ENCODE results near the gene DND1. TPM values are rescaled to one million over a fixed set of nuclear protein-coding genes. Genes with fewer than 3 reads are reported as not detected.
"Not testable (repeated sequence)": the region's sequence is repeated elsewhere in the genome, so short reads cannot be mapped to it uniquely, and the experiment has no call there.

Gene DND1
- total RNA-seq, 1 donor from 2014 or later, result 1.7 TPM

DNA sequence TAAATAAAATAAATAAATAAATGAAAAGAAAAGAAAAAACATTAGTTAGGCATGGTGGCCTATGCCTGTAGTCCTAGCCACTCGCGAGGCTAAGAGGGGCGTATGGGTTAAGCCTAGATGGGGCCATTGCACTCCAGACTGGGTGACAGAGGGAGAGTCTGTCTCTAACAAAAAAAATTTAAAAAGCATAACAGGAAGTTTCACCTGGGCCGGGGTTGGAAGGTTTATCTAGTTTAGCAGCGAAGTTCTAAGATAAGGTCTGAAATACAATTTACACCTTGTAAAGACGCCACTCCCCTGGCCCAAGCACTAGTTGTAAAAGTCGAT, 44.9 kb upstream of the DND1 start:
- peak overlapping the region; percentile 42 for H3K9ac ChIP-seq (ENCODE audit: low read length)

DNA sequence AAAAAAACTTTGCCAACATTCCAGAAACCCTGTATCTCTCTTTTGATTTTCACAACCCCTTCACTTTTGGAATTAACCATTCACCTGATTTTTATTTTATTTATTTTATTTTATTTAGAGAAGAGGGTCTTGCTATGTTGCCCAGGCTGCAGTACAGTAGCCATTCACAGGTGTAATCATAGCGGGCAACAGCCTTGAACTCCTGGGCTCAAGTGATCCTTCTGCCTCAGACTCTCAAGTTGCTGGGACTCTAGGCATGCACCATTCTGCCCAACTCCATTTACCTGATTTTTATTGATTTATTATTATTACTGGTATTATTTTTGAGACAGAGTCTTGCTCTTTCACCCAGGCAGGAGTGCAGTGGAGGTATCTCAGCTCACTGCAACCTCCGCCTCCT, 42.9 kb upstream of the DND1 start:
- H3K27ac Mint-ChIP-seq (ENCODE audit: unreplicated experiment); H3K4me3 Mint-ChIP-seq (ENCODE audit: unreplicated experiment); H3K9ac ChIP-seq (ENCODE audit: low read length); H3K27me3 ChIP-seq (ENCODE audit: insufficient read depth, low read length); DNase-seq (ENCODE audit: low read depth); H3K9me3 Mint-ChIP-seq (ENCODE audit: unreplicated experiment); H3K4me1 ChIP-seq (ENCODE audit: insufficient read depth, low read length); FAIRE-seq; H3K27me3 Mint-ChIP-seq (ENCODE audit: low read depth, unreplicated experiment); H3K36me3 Mint-ChIP-seq (ENCODE audit: low read depth, unreplicated experiment); H3K79me2 ChIP-seq (ENCODE audit: insufficient read depth, low read length); H2AFZ ChIP-seq (ENCODE audit: low read depth, low read length); H3K4me3 ChIP-seq (ENCODE audit: insufficient read depth, low read depth, low read length); H3K4me2 ChIP-seq (ENCODE audit: low read length); H4K20me1 ChIP-seq (ENCODE audit: insufficient read depth, low read length); H3K9me3 ChIP-seq (ENCODE audit: insufficient read depth, low read depth, low read length); H3K27ac ChIP-seq (ENCODE audit: low read depth, low read length); H3K36me3 ChIP-seq (ENCODE audit: insufficient read depth, low read length); H3K4me1 Mint-ChIP-seq (ENCODE audit: low read depth, unreplicated experiment): not testable (repeated sequence)

More for the DNA sequence above, 44.9 kb upstream of the DND1 start:
- Histone ChIP-seq H3K4me3 (ENCODE audit: insufficient read depth, low read depth, low read length) (peak overlapping the region; percentile 37), H3K27me3 (ENCODE audit: insufficient read depth, low read length) (no peaks in the 10 kb centered on the region), H3K79me2 (ENCODE audit: insufficient read depth, low read length) (no peaks in the 10 kb centered on the region), H3K4me2 (ENCODE audit: low read length) (peak overlapping the region; percentile 77), H4K20me1 (ENCODE audit: insufficient read depth, low read length) (no peaks in the 10 kb centered on the region), H2AFZ (ENCODE audit: low read depth, low read length) (peak overlapping the region; percentile 66), H3K4me1 (ENCODE audit: insufficient read depth, low read length) (peaks cover 4% of the 10 kb centered on the region), H3K9me3 (ENCODE audit: insufficient read depth, low read depth, low read length) (no peaks in the 10 kb centered on the region), H3K36me3 (ENCODE audit: insufficient read depth, low read length) (no peaks in the 10 kb centered on the region), H3K27ac (ENCODE audit: low read depth, low read length) (peak overlapping the region; percentile 70)
- H3K9me3 Mint-ChIP-seq (ENCODE audit: unreplicated experiment), result peaks cover 7% of the 10 kb centered on the region
- H3K27me3 Mint-ChIP-seq (ENCODE audit: low read depth, unreplicated experiment), result no peaks in the 10 kb centered on the region
- DNase-seq (ENCODE audit: low read depth), result no peak
- H3K36me3 Mint-ChIP-seq (ENCODE audit: low read depth, unreplicated experiment), result no peaks in the 10 kb centered on the region
- peaks cover 4% of the 10 kb centered on the region for H3K4me1 Mint-ChIP-seq (ENCODE audit: low read depth, unreplicated experiment)
- no peak overlapping the region for H3K4me3 Mint-ChIP-seq (ENCODE audit: unreplicated experiment)
- TF ChIP-seq EZH2 (IDR thresholded peaks at IDR 0.05; ENCODE audit: insufficient read depth, low read length), result no peak
- TF ChIP-seq CTCF (IDR thresholded peaks at IDR 0.05; ENCODE audit: insufficient read depth, low read depth, low read length), result no peak
- peak overlapping the region; percentile 75 for H3K27ac Mint-ChIP-seq (ENCODE audit: unreplicated experiment)
- no peak for FAIRE-seq

DNA sequence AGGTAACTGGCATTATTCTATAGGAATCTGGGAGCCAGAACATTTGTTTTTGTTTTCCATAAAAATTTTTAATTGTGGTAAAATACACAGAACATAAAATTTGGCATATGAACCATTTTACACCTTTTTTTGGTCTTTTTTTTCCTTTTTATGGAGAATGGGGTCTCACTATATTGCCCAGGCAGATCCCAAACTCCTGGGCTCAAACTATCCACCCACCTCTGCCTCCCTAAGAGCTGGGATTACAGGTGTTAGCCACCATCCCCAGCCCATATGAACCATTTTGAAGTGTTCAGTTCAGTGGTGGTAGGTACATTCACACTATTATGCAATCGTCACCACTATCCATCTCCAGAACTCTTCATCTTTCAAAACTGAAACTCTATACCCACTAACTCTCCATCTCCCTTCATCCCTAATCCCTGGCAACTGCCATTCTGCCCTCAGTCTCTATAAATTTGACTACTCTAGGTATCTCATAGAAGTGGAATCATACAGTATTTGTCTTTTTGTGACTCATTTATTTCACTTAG, 40.3 kb upstream of the DND1 start:
- no peaks in the 10 kb centered on the region for H3K27me3 ChIP-seq (ENCODE audit: insufficient read depth, low read length)
- no peak overlapping the region for H3K9ac ChIP-seq (ENCODE audit: low read length)
- Mint-ChIP-seq H3K4me1 (ENCODE audit: low read depth, unreplicated experiment) (peaks cover 3% of the 10 kb centered on the region), H3K27ac (ENCODE audit: unreplicated experiment) (no peak overlapping the region), H3K36me3 (ENCODE audit: low read depth, unreplicated experiment) (no peaks in the 10 kb centered on the region), H3K9me3 (ENCODE audit: unreplicated experiment) (peaks cover 2% of the 10 kb centered on the region), H3K4me3 (ENCODE audit: unreplicated experiment) (no peak overlapping the region), H3K27me3 (ENCODE audit: low read depth, unreplicated experiment) (no peaks in the 10 kb centered on the region)
- no peak overlapping the region for H3K4me3 ChIP-seq (ENCODE audit: insufficient read depth, low read depth, low read length)
- H4K20me1 ChIP-seq (ENCODE audit: insufficient read depth, low read length), result no peaks in the 10 kb centered on the region
- H3K4me2 ChIP-seq (ENCODE audit: low read length), result no peak overlapping the region
- no peaks in the 10 kb centered on the region for H3K79me2 ChIP-seq (ENCODE audit: insufficient read depth, low read length)
- TF ChIP-seq EZH2 (IDR thresholded peaks at IDR 0.05; ENCODE audit: insufficient read depth, low read length) (no peak), CTCF (IDR thresholded peaks at IDR 0.05; ENCODE audit: insufficient read depth, low read depth, low read length) (no peak)
- no peaks in the 10 kb centered on the region for H3K36me3 ChIP-seq (ENCODE audit: insufficient read depth, low read length)
- H3K9me3 ChIP-seq (ENCODE audit: insufficient read depth, low read depth, low read length), result no peaks in the 10 kb centered on the region
- H3K27ac ChIP-seq (ENCODE audit: low read depth, low read length), result no peak overlapping the region
- no peak for DNase-seq (ENCODE audit: low read depth)
- no peak for FAIRE-seq
- peaks cover 4% of the 10 kb centered on the region for H3K4me1 ChIP-seq (ENCODE audit: insufficient read depth, low read length)
- H2AFZ ChIP-seq (ENCODE audit: low read depth, low read length), result no peak overlapping the region
